Brain microvascular endothelial cell (primary cell): Measurements from ENCODE around the gene LONP2.

Experiments used
- DNase-seq: peaks from one replicate; pipeline ENCODE4 v3.0.0-alpha.2; 2020
- H3K27ac ChIP-seq: fragments of 250-450 bp; sonication (Bioruptor Pico); 2 replicates; pipeline ENCODE4 v1.5.1; 2020; ENCODE audit warnings: mild to moderate bottlenecking, moderate library complexity
- H3K27me3 ChIP-seq: fragments of 250-450 bp; sonication (Bioruptor Pico); replicated peaks from 2 replicates; pipeline ENCODE4 v1.5.1; 2020; ENCODE audit warnings: mild to moderate bottlenecking
- H3K36me3 ChIP-seq: fragments of 250-450 bp; sonication (Bioruptor Pico); replicated peaks from 2 replicates; pipeline ENCODE4 v1.5.1; 2020; ENCODE audit warnings: mild to moderate bottlenecking
- H3K4me3 ChIP-seq: 2 replicates; pipeline ENCODE4 v1.5.1; 2011; ENCODE audit warnings: low read depth, mild to moderate bottlenecking, control low read depth, low read length, moderate library complexity
- CTCF ChIP-seq: IDR thresholded peaks from 2 replicates; pipeline ENCODE4 v1.5.1; 2011; ENCODE audit warnings: low read depth, mild to moderate bottlenecking, moderate library complexity, low read length, control low read depth, inconsistent platforms; ENCODE audit errors: missing control alignments
- in situ Hi-C: cut with HindIII; loops from 2 replicates; pipeline ENCODE4 v1.10.0; 2017; ENCODE audit warnings: low sequenced_read_pairs, low pct_ligation_motif_present

Gene LONP2

GRCh38 chr16:48323783-48324775, 80.0 kb downstream of the LONP2 start:
- Histone ChIP-seq H3K27ac (no peak overlapping the region), H3K36me3 (no peaks in the 10 kb centered on the region), H3K4me3 (no peak overlapping the region), H3K27me3 (no peaks in the 10 kb centered on the region)
- in situ Hi-C loops: no loop called here
- TF ChIP-seq CTCF: no peak
- no peak for DNase-seq

- H3K27ac ChIP-seq: no peak overlapping the region
- no peak for DNase-seq
- in situ Hi-C loops: no loop called here
Observed at GRCh38 chr16:48326915-48327314, 82.8 kb downstream of the LONP2 start.

GRCh38 chr16:48329138-48329537, 85.0 kb downstream of the LONP2 start:
- in situ Hi-C loops: no loop called here
- no peak for TF ChIP-seq CTCF
- no peaks in the 10 kb centered on the region for H3K36me3 ChIP-seq
- no peak for DNase-seq
- no peaks in the 10 kb centered on the region for H3K27me3 ChIP-seq
- no peak overlapping the region for H3K27ac ChIP-seq
- no peak overlapping the region for H3K4me3 ChIP-seq

More at GRCh38 chr16:48326915-48327314, 82.8 kb downstream of the LONP2 start:
- Histone ChIP-seq H3K4me3 (no peak overlapping the region), H3K27me3 (no peaks in the 10 kb centered on the region), H3K36me3 (no peaks in the 10 kb centered on the region)
- TF ChIP-seq CTCF: no peak

GRCh38 chr16:48330189-48330840, 86.2 kb downstream of the LONP2 start:
- in situ Hi-C loops: no loop called here
- Histone ChIP-seq H3K27me3 (no peaks in the 10 kb centered on the region), H3K36me3 (peaks cover 7% of the 10 kb centered on the region), H3K27ac (no peak overlapping the region), H3K4me3 (no peak overlapping the region)
- DNase-seq: peak; percentile 16
- TF ChIP-seq CTCF: no peak

GRCh38 chr16:48330841-48331192, 86.7 kb downstream of the LONP2 start:
- no peak overlapping the region for H3K4me3 ChIP-seq
- in situ Hi-C loops: no loop called here
- no peak overlapping the region for H3K27ac ChIP-seq
- DNase-seq: no peak
- no peaks in the 10 kb centered on the region for H3K27me3 ChIP-seq
- TF ChIP-seq CTCF: no peak
- H3K36me3 ChIP-seq: peaks cover 7% of the 10 kb centered on the region
